Activated T-cell treated with anti-CD3 and anti-CD28 coated beads, Interleukin-2, amount 50 U/mL, for 72 hours (primary cell): ENCODE data around the gene FSTL4. TPM values are rescaled to one million over a fixed set of nuclear protein-coding genes. Genes with fewer than 3 reads are reported as not detected.

Source experiments
- ATAC-seq, 2 donors: fragments of 150-1000 bp; cut with Tn5 transposase; replicated peaks in 1 of 2; 2 replicates each; pipeline ENCODE4 v1.10.0; 2021; ENCODE audit warnings: moderate library complexity in 2 of 2, mild to moderate bottlenecking in 1 of 2
- DNase-seq, 2 donors: peaks; one replicate each; pipeline ENCODE4 v3.0.0; 2021 to 2022; ENCODE audit warnings: mixed read lengths in 1 of 2
- H3K27ac Mint-ChIP-seq: one replicate; pipeline ENCODE4 v1.8.0; 2022; ENCODE audit warnings: mild to moderate bottlenecking, moderate library complexity, mixed read lengths
- H3K27me3 Mint-ChIP-seq: one replicate; pipeline ENCODE4 v1.8.0; 2022; ENCODE audit warnings: low read depth, mixed read lengths
- H3K36me3 Mint-ChIP-seq, 2 donors: one replicate each; pipeline ENCODE4 v1.8.0; 2022; ENCODE audit warnings: mixed read lengths in 2 of 2, mild to moderate bottlenecking in 1 of 2; ENCODE audit not compliant: insufficient read depth in 2 of 2
- H3K4me1 Mint-ChIP-seq: one replicate; pipeline ENCODE4 v1.8.0; 2022; ENCODE audit warnings: low read depth, mixed read lengths
- H3K4me3 Mint-ChIP-seq, 2 donors: one replicate each; pipeline ENCODE4 v1.8.0; 2022; ENCODE audit warnings: mild to moderate bottlenecking in 2 of 2, mixed read lengths in 2 of 2, moderate library complexity in 2 of 2
- H3K9me3 Mint-ChIP-seq, 2 donors: one replicate each; pipeline ENCODE4 v1.8.0; 2022; ENCODE audit warnings: mixed read lengths in 2 of 2
- total RNA-seq, 2 donors: library from RNA; stranded (reverse); gene quantifications; one replicate each; pipeline ENCODE4 v1.2.3, GENCODE V29; 2022

The FSTL4 gene
- total RNA-seq, 2 donors from 2014 or later: not detected

DNA sequence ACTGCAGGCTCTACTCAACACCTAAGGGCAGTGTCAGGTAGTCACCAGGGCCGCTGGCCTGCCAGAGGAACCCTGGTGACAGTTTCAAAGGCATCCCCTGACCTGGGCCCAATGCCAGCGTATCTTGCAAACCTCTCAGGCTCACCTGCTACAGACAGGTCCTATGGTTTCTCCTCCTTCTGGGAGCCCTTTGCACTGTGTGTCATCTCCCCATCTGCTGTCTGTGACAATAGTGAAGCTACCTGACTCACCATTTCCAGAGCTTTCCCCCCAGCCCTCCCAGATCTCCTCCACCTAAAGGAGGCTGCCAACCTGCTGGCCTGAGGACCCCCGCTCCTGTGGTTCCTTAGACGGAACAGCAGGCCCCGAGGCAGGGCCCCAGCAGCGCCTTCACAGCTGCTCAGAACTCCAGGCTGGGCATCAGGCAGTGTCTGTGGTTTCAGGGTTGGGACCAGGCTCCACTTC lies 203.1 kb downstream of the FSTL4 start:
- H3K9me3 Mint-ChIP-seq: no peaks in the 10 kb centered on the region
- peaks cover 5% of the 10 kb centered on the region for H3K4me1 Mint-ChIP-seq
- no peak overlapping the region for H3K4me3 Mint-ChIP-seq
- H3K27ac Mint-ChIP-seq: no peak overlapping the region
- ATAC-seq (no peak), DNase-seq (no peak)
- peaks cover 25% of the 10 kb centered on the region for H3K27me3 Mint-ChIP-seq
- no peaks in the 10 kb centered on the region for H3K36me3 Mint-ChIP-seq

DNA sequence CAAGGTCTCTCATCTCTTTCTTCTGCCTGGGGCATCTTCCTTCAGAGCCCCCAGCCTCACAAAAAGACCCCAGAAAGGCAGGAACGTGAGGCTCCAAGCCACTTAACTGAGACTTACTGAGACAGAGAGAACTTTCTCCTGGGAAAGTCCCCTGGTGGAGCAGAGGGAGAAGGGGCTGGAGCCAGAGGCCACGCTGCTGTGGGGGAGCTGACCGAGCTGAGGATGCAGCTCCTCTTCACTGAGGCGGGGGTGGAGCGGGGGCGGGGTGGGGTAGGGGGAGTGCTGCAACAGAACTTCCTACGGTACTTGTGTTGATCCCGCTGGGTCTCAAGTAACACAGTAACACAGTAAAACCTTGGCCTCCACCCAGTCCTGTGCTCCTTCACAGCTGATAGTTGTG lies 204.0 kb downstream of the FSTL4 start:
- Mint-ChIP-seq H3K36me3 (no peaks in the 10 kb centered on the region), H3K9me3 (no peaks in the 10 kb centered on the region), H3K4me3 (no peak overlapping the region), H3K27ac (no peak overlapping the region), H3K4me1 (peaks cover 5% of the 10 kb centered on the region), H3K27me3 (peaks cover 22% of the 10 kb centered on the region)
- DNase-seq (no peak), ATAC-seq (no peak)

DNA sequence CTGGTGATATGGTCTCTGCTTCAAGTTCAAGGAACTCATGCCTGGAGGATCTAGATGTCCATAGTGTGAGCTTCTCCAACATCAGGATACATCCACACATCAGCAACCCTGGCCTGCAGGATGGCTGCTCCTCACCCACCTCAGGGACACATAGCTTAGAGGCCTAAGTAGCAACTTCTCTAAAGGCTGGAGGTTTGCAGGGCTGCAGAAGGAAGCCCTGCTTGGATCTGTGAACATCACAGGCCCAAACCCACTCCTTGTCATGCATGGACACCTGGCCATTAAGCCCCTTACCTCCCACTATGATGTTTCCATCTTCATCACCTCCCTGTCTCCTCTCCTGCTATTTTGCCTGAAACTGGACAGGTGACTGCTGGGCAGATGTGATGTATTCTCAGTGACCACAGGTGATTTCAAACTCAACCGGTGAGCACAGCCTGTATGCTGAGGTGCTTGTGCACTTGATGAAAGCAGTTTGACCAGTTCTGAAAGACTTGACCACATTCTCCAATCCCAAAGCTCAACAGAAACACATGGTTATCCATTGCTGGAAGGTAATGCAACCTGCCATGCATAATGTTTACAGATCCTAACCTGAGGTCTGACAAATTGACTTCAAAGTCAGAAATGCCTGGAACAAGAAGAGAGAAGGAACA lies 205.2 kb downstream of the FSTL4 start:
- DNase-seq (no peak), ATAC-seq (no peak)
- Mint-ChIP-seq H3K27me3 (peaks cover 12% of the 10 kb centered on the region), H3K9me3 (no peaks in the 10 kb centered on the region), H3K4me1 (peaks cover 5% of the 10 kb centered on the region), H3K27ac (no peak overlapping the region), H3K4me3 (no peak overlapping the region), H3K36me3 (no peaks in the 10 kb centered on the region)

DNA sequence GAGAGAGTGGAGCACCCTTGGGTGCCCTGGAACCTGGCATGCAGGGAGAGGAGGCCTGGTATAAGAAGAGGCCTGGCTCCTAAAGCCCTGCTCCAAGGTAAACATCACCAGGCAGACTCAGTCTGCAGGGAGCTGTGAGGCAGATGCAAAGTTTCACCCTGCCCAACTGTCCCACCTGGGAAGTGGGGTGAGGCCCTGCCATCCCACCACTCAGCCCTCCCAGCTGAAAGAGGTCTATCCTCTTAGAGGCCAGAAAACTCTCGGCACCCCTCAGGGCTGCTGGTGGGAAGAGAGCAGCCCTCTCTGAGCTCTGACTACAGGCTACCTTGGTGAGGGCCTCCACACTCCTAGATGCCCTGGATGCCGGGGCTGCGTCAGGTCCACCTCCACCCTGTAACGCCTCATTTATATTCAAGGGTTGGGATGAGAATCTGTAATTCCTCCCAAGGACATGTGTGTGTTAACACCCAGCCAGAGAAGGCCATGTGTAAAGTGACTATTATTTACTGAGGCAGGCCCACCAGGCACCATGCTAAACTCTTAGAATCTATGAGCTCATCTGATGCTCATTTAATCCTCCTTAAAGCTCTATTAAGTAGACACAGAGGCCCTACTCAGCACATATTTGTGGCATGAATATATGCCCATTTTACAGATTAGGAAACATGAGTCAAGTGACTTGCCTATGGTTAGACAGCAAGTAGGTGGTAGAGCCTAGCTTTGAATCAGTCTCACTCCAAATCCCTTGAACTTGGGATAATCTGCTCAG lies 205.9 kb downstream of the FSTL4 start:
- H3K4me1 Mint-ChIP-seq: peaks cover 5% of the 10 kb centered on the region
- no peaks in the 10 kb centered on the region for H3K9me3 Mint-ChIP-seq
- H3K27me3 Mint-ChIP-seq: peaks cover 12% of the 10 kb centered on the region
- no peaks in the 10 kb centered on the region for H3K36me3 Mint-ChIP-seq
- no peak overlapping the region for H3K27ac Mint-ChIP-seq
- ATAC-seq (no peak), DNase-seq (no peak)
- H3K4me3 Mint-ChIP-seq: no peak overlapping the region

- H3K4me3 Mint-ChIP-seq: no peak overlapping the region
- DNase-seq (no peak), ATAC-seq (no peak)
- H3K36me3 Mint-ChIP-seq: no peaks in the 10 kb centered on the region
- H3K4me1 Mint-ChIP-seq: peaks cover 5% of the 10 kb centered on the region
- no peak overlapping the region for H3K27ac Mint-ChIP-seq
- H3K27me3 Mint-ChIP-seq: peaks cover 4% of the 10 kb centered on the region
- no peaks in the 10 kb centered on the region for H3K9me3 Mint-ChIP-seq
Observed at GRCh38 chr5:133405275-133406034, 206.9 kb downstream of the FSTL4 start.

- no peak overlapping the region for H3K27ac Mint-ChIP-seq
- H3K9me3 Mint-ChIP-seq: no peaks in the 10 kb centered on the region
- H3K36me3 Mint-ChIP-seq: no peaks in the 10 kb centered on the region
- no peaks in the 10 kb centered on the region for H3K27me3 Mint-ChIP-seq
- no peak for ATAC-seq
- H3K4me3 Mint-ChIP-seq: no peak overlapping the region
- no peak for DNase-seq
- peaks cover 10% of the 10 kb centered on the region for H3K4me1 Mint-ChIP-seq
Observed at GRCh38 chr5:133404724-133405123, 207.6 kb downstream of the FSTL4 start.

DNA sequence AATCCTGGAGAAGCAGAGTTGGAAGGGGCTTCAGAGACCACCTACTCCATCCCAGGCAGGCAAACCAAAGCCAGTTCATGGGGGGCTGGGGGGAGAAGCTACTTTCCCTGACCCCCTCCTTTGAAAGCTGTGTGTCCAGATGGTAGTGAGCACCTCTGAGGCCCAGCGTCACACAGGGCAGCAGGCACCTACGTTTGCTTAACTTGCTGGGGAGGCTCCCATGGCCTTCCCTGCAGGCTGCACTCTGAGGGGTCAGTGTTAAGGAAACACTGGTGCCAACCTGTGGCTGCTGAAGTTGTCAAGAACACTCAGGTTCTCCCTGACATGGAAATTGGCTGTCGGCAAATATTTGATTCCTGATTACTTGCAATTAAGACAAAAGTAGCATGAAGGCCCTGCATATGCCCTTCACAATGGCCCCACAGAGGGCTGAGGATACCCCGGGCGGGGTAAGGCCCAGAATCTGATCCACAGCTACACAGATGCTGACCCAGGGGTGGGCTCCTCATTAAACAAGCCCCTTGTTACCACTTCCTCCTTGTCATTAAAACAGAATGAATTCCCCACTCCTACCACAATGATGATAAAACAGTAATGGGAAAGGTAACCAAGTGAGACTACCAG lies 208.5 kb downstream of the FSTL4 start:
- no peak overlapping the region for H3K27ac Mint-ChIP-seq
- H3K36me3 Mint-ChIP-seq: no peaks in the 10 kb centered on the region
- peaks cover 19% of the 10 kb centered on the region for H3K4me1 Mint-ChIP-seq
- ATAC-seq (no peak), DNase-seq (no peak)
- no peaks in the 10 kb centered on the region for H3K27me3 Mint-ChIP-seq
- H3K9me3 Mint-ChIP-seq: no peaks in the 10 kb centered on the region
- H3K4me3 Mint-ChIP-seq: no peak overlapping the region

- H3K4me3 Mint-ChIP-seq: no peak overlapping the region
- H3K4me1 Mint-ChIP-seq: peaks cover 29% of the 10 kb centered on the region
- ATAC-seq (no peak), DNase-seq (no peak)
- H3K36me3 Mint-ChIP-seq: no peaks in the 10 kb centered on the region
- H3K9me3 Mint-ChIP-seq: no peaks in the 10 kb centered on the region
- H3K27me3 Mint-ChIP-seq: no peaks in the 10 kb centered on the region
- no peak overlapping the region for H3K27ac Mint-ChIP-seq
Observed at GRCh38 chr5:133402775-133403174, 209.6 kb downstream of the FSTL4 start.

DNA sequence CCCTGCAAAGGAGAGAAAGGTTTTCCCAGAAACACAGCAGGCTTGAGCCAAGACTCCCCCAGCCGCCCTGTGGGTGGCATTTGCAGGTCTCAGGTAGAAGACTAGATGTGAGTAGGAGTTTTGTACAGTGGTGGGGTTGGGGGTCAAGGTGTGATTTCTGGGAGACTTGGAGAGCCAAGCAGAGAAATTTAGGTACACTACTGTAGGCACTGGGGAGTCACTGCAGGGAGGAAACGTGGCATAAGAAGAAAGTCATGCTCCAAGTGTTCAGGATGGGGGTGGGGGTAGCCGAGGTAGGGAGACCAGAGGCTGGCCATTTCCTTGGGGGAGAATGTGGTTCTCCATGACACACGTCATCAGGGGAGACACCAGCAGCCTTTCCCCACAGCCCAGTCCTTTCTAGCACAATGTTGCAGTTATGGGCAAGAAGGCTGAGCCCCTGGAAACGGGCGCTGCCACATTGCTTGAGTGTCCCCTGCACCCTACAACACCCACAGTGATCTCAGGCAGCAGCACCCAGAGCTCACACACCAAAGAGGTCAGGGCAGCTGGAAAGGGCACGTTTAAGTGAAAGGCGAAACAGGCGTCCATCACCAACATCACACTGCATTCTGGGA lies 210.5 kb downstream of the FSTL4 start:
- ATAC-seq (no peak), DNase-seq (no peak)
- Mint-ChIP-seq H3K36me3 (no peaks in the 10 kb centered on the region), H3K4me1 (peaks cover 39% of the 10 kb centered on the region), H3K4me3 (no peak overlapping the region), H3K9me3 (no peaks in the 10 kb centered on the region), H3K27me3 (no peaks in the 10 kb centered on the region), H3K27ac (no peak overlapping the region)

DNA sequence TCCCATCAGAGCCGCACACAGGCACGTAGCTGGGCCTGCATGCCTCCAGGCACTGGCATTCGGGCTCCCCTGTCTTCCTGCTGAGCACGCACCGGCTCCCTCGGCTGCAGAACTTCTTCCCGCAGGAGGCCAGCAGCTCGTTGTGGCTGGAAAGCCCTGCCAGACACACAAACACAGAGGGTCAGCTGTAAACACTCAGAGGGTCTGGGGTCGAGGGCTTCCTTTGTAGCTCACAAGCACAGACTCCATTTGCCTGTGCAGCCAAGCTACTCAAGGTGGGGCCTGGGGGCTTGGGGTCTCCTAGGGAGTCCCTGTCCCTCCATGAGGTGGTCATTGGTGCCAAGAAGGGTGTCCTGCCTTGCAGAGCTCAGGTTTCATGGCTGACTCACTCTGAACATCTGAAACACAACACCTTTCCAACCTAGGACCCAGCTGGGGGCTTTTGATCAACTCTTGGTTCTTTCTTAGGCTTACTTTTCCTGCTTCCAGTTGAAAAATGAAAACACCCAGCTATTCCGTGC lies 211.4 kb downstream of the FSTL4 start:
- DNase-seq (no peak), ATAC-seq (no peak)
- H3K4me3 Mint-ChIP-seq: no peak overlapping the region
- H3K4me1 Mint-ChIP-seq: peaks cover 48% of the 10 kb centered on the region
- H3K27me3 Mint-ChIP-seq: no peaks in the 10 kb centered on the region
- no peak overlapping the region for H3K27ac Mint-ChIP-seq
- no peaks in the 10 kb centered on the region for H3K36me3 Mint-ChIP-seq
- H3K9me3 Mint-ChIP-seq: no peaks in the 10 kb centered on the region

GRCh38 chr5:133400120-133400519 lies 212.2 kb downstream of the FSTL4 start:
- no peak overlapping the region for H3K27ac Mint-ChIP-seq
- DNase-seq (no peak), ATAC-seq (no peak)
- no peak overlapping the region for H3K4me3 Mint-ChIP-seq
- H3K9me3 Mint-ChIP-seq: no peaks in the 10 kb centered on the region
- peaks cover 52% of the 10 kb centered on the region for H3K4me1 Mint-ChIP-seq
- H3K27me3 Mint-ChIP-seq: no peaks in the 10 kb centered on the region
- H3K36me3 Mint-ChIP-seq: peaks cover 0 to 4% of the 10 kb centered on the region in 2 donors

DNA sequence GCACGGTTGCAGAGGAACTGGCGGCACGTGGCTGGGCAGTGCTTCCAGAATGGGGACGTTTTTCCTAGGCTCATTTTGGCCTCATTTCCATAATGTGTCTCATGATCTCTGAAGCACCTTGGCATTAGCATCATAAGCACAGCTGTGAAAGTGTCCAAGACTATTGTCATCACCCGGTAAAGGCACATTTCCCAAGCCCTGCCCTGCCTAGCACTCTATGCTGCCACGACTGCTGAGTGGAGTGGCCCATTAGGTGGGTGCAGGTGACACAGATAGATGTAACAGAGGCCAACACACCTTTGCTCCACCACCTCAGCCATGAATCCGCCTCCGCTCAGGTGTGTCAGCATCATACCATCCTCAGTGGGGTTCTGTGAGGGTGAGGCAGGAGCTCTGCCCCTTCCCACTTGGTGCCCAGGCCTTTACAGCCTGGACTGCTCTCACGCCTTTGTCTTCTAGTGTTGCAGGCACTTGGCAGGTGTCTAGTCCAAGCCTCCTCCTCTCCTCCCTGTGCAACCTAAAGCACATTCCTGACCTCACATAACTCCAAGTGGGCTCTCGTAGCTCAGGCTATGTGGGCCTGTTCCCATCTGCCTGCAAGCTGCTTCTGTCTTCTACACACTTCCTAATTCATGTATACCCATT lies 213.0 kb downstream of the FSTL4 start:
- no peak for ATAC-seq
- no peak for DNase-seq
- peak overlapping the region in 1 of 2 donors; percentile 40 for H3K4me3 Mint-ChIP-seq
- H3K27ac Mint-ChIP-seq: no peak overlapping the region
- peaks cover 0 to 4% of the 10 kb centered on the region in 2 donors for H3K36me3 Mint-ChIP-seq
- H3K9me3 Mint-ChIP-seq: no peaks in the 10 kb centered on the region
- no peaks in the 10 kb centered on the region for H3K27me3 Mint-ChIP-seq
- peaks cover 48% of the 10 kb centered on the region for H3K4me1 Mint-ChIP-seq
